Measurements from ENCODE around the gene PDSS2. TPM values are rescaled to one million over a fixed set of nuclear protein-coding genes. Genes with fewer than 3 reads are reported as not detected.
A peak's percentile ranks its signal among the peaks of the same experiment; 100 is the strongest.

The PDSS2 gene
- total and polyA plus RNA-seq, 9 of the 15 experiments (the other 6 are each of a cell fraction or from before 2014, with no cell fraction given) = 5.8 to 21.1 (median 12.0) TPM

DNA sequence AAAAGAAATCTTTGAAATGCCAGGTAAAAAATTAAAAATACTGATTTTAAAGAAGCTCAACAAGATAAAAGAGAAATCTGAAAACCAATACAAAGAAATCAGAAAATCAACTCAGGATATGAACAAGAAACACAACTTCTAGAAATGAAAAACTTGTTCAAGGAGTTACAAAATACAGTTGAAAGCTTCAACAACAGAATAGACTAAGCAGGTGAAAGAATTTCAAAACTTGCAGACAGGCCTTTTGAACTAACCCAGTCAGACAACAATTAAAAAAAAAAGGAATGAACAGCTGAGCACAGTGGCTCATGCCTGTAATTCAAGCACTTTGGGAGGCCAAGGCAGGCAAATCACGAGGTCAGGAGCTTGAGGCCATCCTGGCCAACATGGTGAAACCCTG lies 57.8 kb downstream of the PDSS2 start (continued):
- TF ChIP-seq, protein P1, sequence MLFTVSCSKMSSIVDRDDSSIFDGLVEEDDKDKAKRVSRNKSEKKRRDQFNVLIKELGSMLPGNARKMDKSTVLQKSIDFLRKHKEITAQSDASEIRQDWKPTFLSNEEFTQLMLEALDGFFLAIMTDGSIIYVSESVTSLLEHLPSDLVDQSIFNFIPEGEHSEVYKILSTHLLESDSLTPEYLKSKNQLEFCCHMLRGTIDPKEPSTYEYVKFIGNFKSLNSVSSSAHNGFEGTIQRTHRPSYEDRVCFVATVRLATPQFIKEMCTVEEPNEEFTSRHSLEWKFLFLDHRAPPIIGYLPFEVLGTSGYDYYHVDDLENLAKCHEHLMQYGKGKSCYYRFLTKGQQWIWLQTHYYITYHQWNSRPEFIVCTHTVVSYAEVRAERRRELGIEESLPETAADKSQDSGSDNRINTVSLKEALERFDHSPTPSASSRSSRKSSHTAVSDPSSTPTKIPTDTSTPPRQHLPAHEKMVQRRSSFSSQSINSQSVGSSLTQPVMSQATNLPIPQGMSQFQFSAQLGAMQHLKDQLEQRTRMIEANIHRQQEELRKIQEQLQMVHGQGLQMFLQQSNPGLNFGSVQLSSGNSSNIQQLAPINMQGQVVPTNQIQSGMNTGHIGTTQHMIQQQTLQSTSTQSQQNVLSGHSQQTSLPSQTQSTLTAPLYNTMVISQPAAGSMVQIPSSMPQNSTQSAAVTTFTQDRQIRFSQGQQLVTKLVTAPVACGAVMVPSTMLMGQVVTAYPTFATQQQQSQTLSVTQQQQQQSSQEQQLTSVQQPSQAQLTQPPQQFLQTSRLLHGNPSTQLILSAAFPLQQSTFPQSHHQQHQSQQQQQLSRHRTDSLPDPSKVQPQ (CRISPR knock-in tag; IDR thresholded peaks at IDR 0.05; ENCODE audit: borderline replicate concordance) = no peak
- TF ChIP-seq, protein P2, sequence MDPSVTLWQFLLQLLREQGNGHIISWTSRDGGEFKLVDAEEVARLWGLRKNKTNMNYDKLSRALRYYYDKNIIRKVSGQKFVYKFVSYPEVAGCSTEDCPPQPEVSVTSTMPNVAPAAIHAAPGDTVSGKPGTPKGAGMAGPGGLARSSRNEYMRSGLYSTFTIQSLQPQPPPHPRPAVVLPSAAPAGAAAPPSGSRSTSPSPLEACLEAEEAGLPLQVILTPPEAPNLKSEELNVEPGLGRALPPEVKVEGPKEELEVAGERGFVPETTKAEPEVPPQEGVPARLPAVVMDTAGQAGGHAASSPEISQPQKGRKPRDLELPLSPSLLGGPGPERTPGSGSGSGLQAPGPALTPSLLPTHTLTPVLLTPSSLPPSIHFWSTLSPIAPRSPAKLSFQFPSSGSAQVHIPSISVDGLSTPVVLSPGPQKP (CRISPR knock-in tag; IDR thresholded peaks at IDR 0.05) = no peak
- TF ChIP-seq MAFF (IDR thresholded peaks at IDR 0.05; ENCODE audit: low read length) (no peak), CREBBP (IDR thresholded peaks at IDR 0.05; ENCODE audit: low read depth, low read length) (no peak), XRCC3 (IDR thresholded peaks at IDR 0.05) (no peak), CHD1 (IDR thresholded peaks at IDR 0.05; ENCODE audit: low read length) (no peak), NFRKB (IDR thresholded peaks at IDR 0.05; ENCODE audit: low read depth) (no peak), LARP7 (IDR thresholded peaks at IDR 0.05) (no peak), ZBTB7A (IDR thresholded peaks at IDR 0.05; ENCODE audit: borderline replicate concordance, control insufficient read depth, low read depth, low read length) (no peak), POLR2AphosphoS2 (IDR thresholded peaks at IDR 0.05; ENCODE audit: low read length) (no peak), MAFK (IDR thresholded peaks at IDR 0.05; ENCODE audit: low read length) (no peak), ZNF551 (CRISPR knock-in tag; IDR thresholded peaks at IDR 0.05) (no peak), IFI16 (CRISPR knock-in tag; IDR thresholded peaks at IDR 0.05) (no peak), CBX3 (IDR thresholded peaks at IDR 0.05; ENCODE audit: borderline replicate concordance in 1 of 2, low read length in 2 of 2) (peak in 1 of 2 experiments; percentile 70; a peak in 1 of 3 replicates), PRMT5 (CRISPR knock-in tag; IDR thresholded peaks at IDR 0.05) (no peak), TRIM24 (IDR thresholded peaks at IDR 0.05) (peak in 1 of 2 experiments; percentile 36; a peak in 1 of 4 replicates), CBX5 (IDR thresholded peaks at IDR 0.05; ENCODE audit: borderline replicate concordance, low read depth) (0 out of 2 replicates have a peak, but pooled peaks have one; percentile 35), ZNF507 (tag; conservative IDR thresholded peaks at IDR 0.05) (no peak), HLTF (IDR thresholded peaks at IDR 0.05) (0 out of 2 replicates have a peak, but pooled peaks have one; percentile 39)
- TF ChIP-seq, protein P3, sequence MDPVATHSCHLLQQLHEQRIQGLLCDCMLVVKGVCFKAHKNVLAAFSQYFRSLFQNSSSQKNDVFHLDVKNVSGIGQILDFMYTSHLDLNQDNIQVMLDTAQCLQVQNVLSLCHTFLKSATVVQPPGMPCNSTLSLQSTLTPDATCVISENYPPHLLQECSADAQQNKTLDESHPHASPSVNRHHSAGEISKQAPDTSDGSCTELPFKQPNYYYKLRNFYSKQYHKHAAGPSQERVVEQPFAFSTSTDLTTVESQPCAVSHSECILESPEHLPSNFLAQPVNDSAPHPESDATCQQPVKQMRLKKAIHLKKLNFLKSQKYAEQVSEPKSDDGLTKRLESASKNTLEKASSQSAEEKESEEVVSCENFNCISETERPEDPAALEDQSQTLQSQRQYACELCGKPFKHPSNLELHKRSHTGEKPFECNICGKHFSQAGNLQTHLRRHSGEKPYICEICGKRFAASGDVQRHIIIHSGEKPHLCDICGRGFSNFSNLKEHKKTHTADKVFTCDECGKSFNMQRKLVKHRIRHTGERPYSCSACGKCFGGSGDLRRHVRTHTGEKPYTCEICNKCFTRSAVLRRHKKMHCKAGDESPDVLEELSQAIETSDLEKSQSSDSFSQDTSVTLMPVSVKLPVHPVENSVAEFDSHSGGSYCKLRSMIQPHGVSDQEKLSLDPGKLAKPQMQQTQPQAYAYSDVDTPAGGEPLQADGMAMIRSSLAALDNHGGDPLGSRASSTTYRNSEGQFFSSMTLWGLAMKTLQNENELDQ (CRISPR knock-in tag; IDR thresholded peaks at IDR 0.05; ENCODE audit: borderline replicate concordance) = no peak
- TF ChIP-seq, protein P4, sequence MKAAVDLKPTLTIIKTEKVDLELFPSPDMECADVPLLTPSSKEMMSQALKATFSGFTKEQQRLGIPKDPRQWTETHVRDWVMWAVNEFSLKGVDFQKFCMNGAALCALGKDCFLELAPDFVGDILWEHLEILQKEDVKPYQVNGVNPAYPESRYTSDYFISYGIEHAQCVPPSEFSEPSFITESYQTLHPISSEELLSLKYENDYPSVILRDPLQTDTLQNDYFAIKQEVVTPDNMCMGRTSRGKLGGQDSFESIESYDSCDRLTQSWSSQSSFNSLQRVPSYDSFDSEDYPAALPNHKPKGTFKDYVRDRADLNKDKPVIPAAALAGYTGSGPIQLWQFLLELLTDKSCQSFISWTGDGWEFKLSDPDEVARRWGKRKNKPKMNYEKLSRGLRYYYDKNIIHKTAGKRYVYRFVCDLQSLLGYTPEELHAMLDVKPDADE (conservative IDR thresholded peaks at IDR 0.05; ENCODE audit: control insufficient read depth, low read depth, low read length) = no peak
- TF ChIP-seq, protein P5, sequence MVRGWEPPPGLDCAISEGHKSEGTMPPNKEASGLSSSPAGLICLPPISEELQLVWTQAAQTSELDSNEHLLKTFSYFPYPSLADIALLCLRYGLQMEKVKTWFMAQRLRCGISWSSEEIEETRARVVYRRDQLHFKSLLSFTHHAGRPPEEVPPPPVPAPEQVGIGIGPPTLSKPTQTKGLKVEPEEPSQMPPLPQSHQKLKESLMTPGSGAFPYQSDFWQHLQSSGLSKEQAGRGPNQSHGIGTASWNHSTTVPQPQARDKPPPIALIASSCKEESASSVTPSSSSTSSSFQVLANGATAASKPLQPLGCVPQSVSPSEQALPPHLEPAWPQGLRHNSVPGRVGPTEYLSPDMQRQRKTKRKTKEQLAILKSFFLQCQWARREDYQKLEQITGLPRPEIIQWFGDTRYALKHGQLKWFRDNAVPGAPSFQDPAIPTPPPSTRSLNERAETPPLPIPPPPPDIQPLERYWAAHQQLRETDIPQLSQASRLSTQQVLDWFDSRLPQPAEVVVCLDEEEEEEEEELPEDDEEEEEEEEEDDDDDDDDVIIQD (CRISPR knock-in tag; IDR thresholded peaks at IDR 0.05) = no peak
